Stomach (tissue), 9 donors: Measurements from ENCODE around the gene DDX50. TPM values are rescaled to one million over a fixed set of nuclear protein-coding genes. Genes with fewer than 3 reads are reported as not detected.

Experiments used
- DNase-seq, 2 donors: peaks; one replicate each; pipeline versions ENCODE4 v3.0.0 to v3.0.0-alpha.2; 2013 to 2019
- H3K27ac ChIP-seq, 5 donors: fragments of 200-600 bp in 4 of 5; sonication (generic) in 4 of 5; one replicate each; pipeline ENCODE4 v1.5.1; 2013 to 2019; ENCODE audit warnings: mild to moderate bottlenecking in 1 of 5, moderate library complexity in 1 of 5
- H3K27me3 ChIP-seq, 3 donors: fragments of 200-600 bp; sonication (generic); one replicate each; pipeline ENCODE4 v1.5.1; 2017 to 2019; ENCODE audit warnings: mixed run types in 1 of 3
- H3K36me3 ChIP-seq, 4 donors: fragments of 200-600 bp; sonication (generic); 1 replicate in 3 of 4; 2 replicates in 1 of 4; pipeline ENCODE4 v1.5.1; 2016 to 2019
- H3K4me1 ChIP-seq, 4 donors: fragments of 200-600 bp; sonication (generic); one replicate each; pipeline ENCODE4 v1.5.1; 2016 to 2019
- H3K4me3 ChIP-seq, 4 donors: fragments of 200-600 bp; sonication (generic) in 3 of 4; one replicate each; pipeline ENCODE4 v1.5.1; 2016 to 2019; ENCODE audit warnings: mild to moderate bottlenecking in 1 of 4
- H3K9me3 ChIP-seq, 4 donors: fragments of 200-600 bp; sonication (generic); one replicate each; pipeline ENCODE4 v1.5.1; 2016 to 2019
- CTCF ChIP-seq, 7 experiments: fragments of 450-650 bp in 4 of 7; fragments of 200-600 bp in 3 of 7; sonication (generic) in 3 of 7; IDR thresholded peaks; one replicate each; pipeline ENCODE4 v1.5.1; 2016 to 2019; ENCODE audit warnings: antibody characterized with exemption in 7 of 7, control low read depth in 2 of 7, mild to moderate bottlenecking in 1 of 7
- EP300 ChIP-seq: sonication (generic); formaldehyde crosslinking; IDR thresholded peaks from one replicate; pipeline ENCODE4 v1.6.1; 2017; ENCODE audit warnings: antibody characterized with exemption
- POLR2A ChIP-seq, 4 donors: fragments of 450-650 bp; IDR thresholded peaks; one replicate each; pipeline ENCODE4 v1.6.1; 2016; ENCODE audit warnings: antibody characterized with exemption in 4 of 4, control low read depth in 2 of 4, mild to moderate bottlenecking in 1 of 4, moderate library complexity in 1 of 4
- POLR2AphosphoS5 ChIP-seq, 3 donors: sonication (generic); formaldehyde crosslinking; IDR thresholded peaks; one replicate each; pipeline ENCODE4 v1.6.1; 2016; ENCODE audit warnings: antibody characterized with exemption in 3 of 3
- WGBS, 5 donors: extraction: QIAGEN DNeasy Blood & Tissue Kit in 3 of 5; methylation state at CpG; one replicate each; pipeline versions ENCODE4 v1.1.5 to v1.1.7; 2013 to 2018; 5-methylcytosine and 5-hydroxymethylcytosine counted together
- intact Hi-C: fragments of 100-400 bp; cut with DNase I; formaldehyde crosslinking; loops from one replicate; pipeline ENCODE4 v1.15.1; 2023; ENCODE audit warnings: low total_unique reads
- polyA plus RNA-seq, 3 donors: library from polyadenylated mRNA; stranded (reverse); fragments of 200-250 nt; gene quantifications; one replicate each; pipeline ENCODE4 v1.2.3, GENCODE V29; 2013
- small RNA-seq, 4 donors: library from RNA; depleted of rRNA; stranded (forward); fragments of <200 nt; gene quantifications; one replicate each; pipeline ENCODE3, GENCODE V24; 2016
- total RNA-seq, 5 donors: library from RNA; depleted of rRNA; stranded (reverse); fragments of >200 nt; gene quantifications; one replicate each; pipeline versions ENCODE4 v1.1.0 to v1.2.3, GENCODE V29; 2014 to 2016
- donor health status: healthy with polysubstance abuse.
- donor health status: Bipolar disorder and iron deficiency.
- donor health status: healthy.

Gene DDX50
- total and polyA plus RNA-seq, 8 donors = 9.3 to 102 (median 29.0) TPM

- peaks cover 0 to 15% (median 13%) of the 10 kb centered on the region in 4 donors for H3K36me3 ChIP-seq
- H3K4me1 ChIP-seq = peaks cover 27 to 63% (median 47%) of the 10 kb centered on the region in 4 donors
- WGBS, 5 donors = 16 to 23% (median 18%) methylated on average over 22 of the region's 22 CpGs
- no peaks in the 10 kb centered on the region for H3K27me3 ChIP-seq
- no peak for TF ChIP-seq CTCF (IDR thresholded peaks at IDR 0.05)
- no peak for TF ChIP-seq EP300
- no peak for TF ChIP-seq POLR2A (IDR thresholded peaks at IDR 0.05)
- no peak for TF ChIP-seq POLR2AphosphoS5 (IDR thresholded peaks at IDR 0.05)
- peak overlapping the region; percentile 86 to 92 (median 92) for H3K27ac ChIP-seq
- peak overlapping the region; percentile 89 to 99 (median 96) for H3K4me3 ChIP-seq
- no peaks in the 10 kb centered on the region for H3K9me3 ChIP-seq
- DNase-seq = no peak
- intact Hi-C loops = no loop called here
These were observed 88.3 kb downstream of the DDX50 start for GRCh38 chr10:68989317-68989990.

GRCh38 chr10:68992636-68993440 lies 91.7 kb downstream of the DDX50 start:
- H3K27ac ChIP-seq = peak overlapping the region in 4 of 5 donors; percentile 46 to 71 (median 60)
- no peaks in the 10 kb centered on the region for H3K27me3 ChIP-seq
- TF ChIP-seq EP300 = no peak
- TF ChIP-seq POLR2AphosphoS5 (IDR thresholded peaks at IDR 0.05) = peak in 2 of 3 donors; percentile 34 to 83
- no peaks in the 10 kb centered on the region for H3K36me3 ChIP-seq
- WGBS, 5 donors = 22 to 49% (median 41%) methylated on average over 2 of the region's 2 CpGs
- no peaks in the 10 kb centered on the region for H3K9me3 ChIP-seq
- intact Hi-C loops = no loop called here
- peaks cover 27 to 77% (median 46%) of the 10 kb centered on the region in 4 donors for H3K4me1 ChIP-seq
- DNase-seq = peak; percentile 14 to 40
- H3K4me3 ChIP-seq = no peak overlapping the region

Small RNA genes within 50 kb of the gene (small RNA-seq; reads per million reads assigned to genes)
- 0 reads per million in 4 donors for gene RNU6-571P

Other genes starting within 250 kb of the DDX50 start
- 100 to 1,000 TPM in 3 of 5 donors, 10 to 100 TPM in 2; 39.7 to 176 (median 102) TPM for gene CCAR1, start 180.1 kb upstream of the DDX50 start, total RNA-seq
- 100 to 1,000 TPM in 1 of 3 donors, 10 to 100 TPM in 2; 19.9 to 130 (median 38.3) TPM for gene CCAR1, start 180.1 kb upstream of the DDX50 start, polyA plus RNA-seq
- 10 to 100 TPM in 1 of 5 donors, 1 to 10 TPM in 4; 1.2 to 13.8 (median 8.3) TPM for gene STOX1, start 73.8 kb upstream of the DDX50 start, total RNA-seq
- 1 to 10 TPM; 1.8 to 3.8 (median 2.6) TPM for gene STOX1, start 73.8 kb upstream of the DDX50 start, polyA plus RNA-seq
- 10 to 100 TPM; 16.8 to 85.2 (median 19.8) TPM for gene DDX21, start 54.9 kb downstream of the DDX50 start, total RNA-seq
- 10 to 100 TPM; 14.3 to 28.7 (median 22.7) TPM for gene DDX21, start 54.9 kb downstream of the DDX50 start, polyA plus RNA-seq
- 10 to 100 TPM in 4 of 5 donors, 1 to 10 TPM in 1; 2.3 to 26.7 (median 18.0) TPM for gene KIFBP, start 87.5 kb downstream of the DDX50 start, total RNA-seq
- gene KIFBP, start 87.5 kb downstream of the DDX50 start, polyA plus RNA-seq = 10 to 100 TPM; 10.8 to 13.0 (median 11.1) TPM
- 100 to 1,000 TPM in 1 of 5 donors, 10 to 100 TPM in 3, 1 to 10 TPM in 1; 1.3 to 212 (median 43.8) TPM for gene SRGN, start 186.8 kb downstream of the DDX50 start, total RNA-seq
- gene SRGN, start 186.8 kb downstream of the DDX50 start, polyA plus RNA-seq = 10 to 100 TPM; 26.6 to 83.6 (median 42.0) TPM
- 10 to 100 TPM; 28.8 to 69.6 (median 35.0) TPM for gene VPS26A, start 222.9 kb downstream of the DDX50 start, total RNA-seq
- 10 to 100 TPM; 22.6 to 37.3 (median 27.9) TPM for gene VPS26A, start 222.9 kb downstream of the DDX50 start, polyA plus RNA-seq